HCT116 (cell line): ENCODE data around the gene ZNRF2. TPM values are rescaled to one million over a fixed set of nuclear protein-coding genes. Genes with fewer than 3 reads are reported as not detected.

Experiments
- ATAC-seq: fragments of 200-7000 bp; cut with Tn5 transposase; 2 replicates; pipeline ENCODE4 v1.9.1; 2020; ENCODE audit warnings: mild to moderate bottlenecking, moderate library complexity
- BruUV-seq: library from RNA; stranded (reverse); fragments of 400-500 nt; replicated peaks from 2 replicates; lab custom pipeline; 2021; lab: Mats Ljungman, UMichigan
- CTCF ChIA-PET: fragments of 300-600 bp; sonication (Branson Sonifier 250); formaldehyde crosslinking; loops from one replicate; lab custom pipeline; 2021; ENCODE audit warnings: antibody characterized with exemption; lab: Charles Lee
- POLR2A ChIA-PET: fragments of 300-600, 350-600 bp; sonication (Branson Sonifier 250); formaldehyde crosslinking; loops from one replicate; lab custom pipeline; 2021; ENCODE audit warnings: antibody characterized with exemption; lab: Charles Lee
- RAD21 ChIA-PET, 2 experiments: fragments of 300-600 bp; sonication (Branson Sonifier 250); formaldehyde crosslinking; loops; one replicate each; lab custom pipeline; 2023; ENCODE audit warnings: low total read pairs in 2 of 2; ENCODE audit not compliant: uncharacterized antibody in 2 of 2, unreplicated experiment in 2 of 2, low non-redundant PET in 1 of 2; lab: Charles Lee
- DNase-seq: peaks from one replicate; pipeline ENCODE4 v3.0.0-alpha.2; 2010; ENCODE audit warnings: low read depth, low spot score
- H2AFZ ChIP-seq: fragments of 200-600 bp; shearing (Covaris generic), sonication (generic); 2 replicates; pipeline ENCODE4 v1.6.1; 2017; ENCODE audit warnings: low read depth, mixed run types, mixed read lengths, antibody characterized with exemption, low read length; ENCODE audit not compliant: poor library complexity, severe bottlenecking
- H3K27ac ChIP-seq: 2 replicates; pipeline ENCODE4 v1.5.1; 2012; ENCODE audit warnings: low read depth, low read length
- H3K27me3 ChIP-seq: fragments of 200-600 bp; sonication (generic); 2 replicates; pipeline ENCODE4 v1.6.1; 2016; ENCODE audit warnings: mixed run types, low read length, mixed read lengths; ENCODE audit not compliant: insufficient read depth
- H3K36me3 ChIP-seq, 2 experiments: fragments of 200-500 bp in 1 of 2; fragments of 200-600 bp in 1 of 2; sonication (Bioruptor generic) in 1 of 2; sonication (generic) in 1 of 2; 2 replicates each; pipeline versions ENCODE4 v1.5.1 to v1.6.1; 2014 to 2016; ENCODE audit warnings: low read length in 2 of 2, inconsistent platforms in 1 of 2, mixed read lengths in 1 of 2, mixed run types in 1 of 2; ENCODE audit not compliant: insufficient read depth in 2 of 2, control insufficient read depth in 1 of 2
- H3K4me1 ChIP-seq, 2 experiments: fragments of 200-600 bp in 1 of 2; sonication (generic) in 1 of 2; 2 replicates each; pipeline versions ENCODE4 v1.5.1 to v1.6.1; 2012 to 2017; ENCODE audit warnings: low read length in 2 of 2, inconsistent platforms in 1 of 2, mild to moderate bottlenecking in 1 of 2, mixed read lengths in 1 of 2, mixed run types in 1 of 2, moderate library complexity in 1 of 2; ENCODE audit not compliant: insufficient read depth in 2 of 2, control insufficient read depth in 1 of 2
- H3K4me2 ChIP-seq: fragments of 200-600 bp; sonication (generic); 2 replicates; pipeline ENCODE4 v1.6.1; 2017; ENCODE audit warnings: mixed run types, low read length, mixed read lengths
- H3K4me3 ChIP-seq, 2 experiments: fragments of 200-600 bp in 1 of 2; sonication (generic) in 1 of 2; replicated peaks in 1 of 2; 2 replicates each; pipeline ENCODE4 v1.5.1; 2011 to 2016; ENCODE audit warnings: low read length in 2 of 2, control low read depth in 1 of 2, low read depth in 1 of 2, mild to moderate bottlenecking in 1 of 2, mixed read lengths in 1 of 2, mixed run types in 1 of 2
- H3K79me2 ChIP-seq: fragments of 200-600 bp; sonication (generic); 2 replicates; pipeline ENCODE4 v1.6.1; 2017; ENCODE audit warnings: mild to moderate bottlenecking, mixed run types, low read length, moderate library complexity, mixed read lengths; ENCODE audit not compliant: insufficient read depth
- H3K9ac ChIP-seq: fragments of 200-600 bp; sonication (generic); 2 replicates; pipeline ENCODE4 v1.6.1; 2016; ENCODE audit warnings: low read length, mixed read lengths
- H3K9me2 ChIP-seq: fragments of 200-600 bp; sonication (generic), shearing (Covaris generic); 2 replicates; pipeline ENCODE4 v1.6.1; 2017; ENCODE audit warnings: mixed run types, mild to moderate bottlenecking, moderate library complexity; ENCODE audit not compliant: insufficient read depth
- H3K9me3 ChIP-seq, 2 experiments: fragments of 200-500 bp in 1 of 2; fragments of 200-600 bp in 1 of 2; sonication (Bioruptor generic) in 1 of 2; sonication (generic) in 1 of 2; 2 replicates each; pipeline ENCODE4 v1.6.1; 2014 to 2017; ENCODE audit warnings: low read length in 2 of 2, mixed read lengths in 2 of 2, inconsistent platforms in 1 of 2, low read depth in 1 of 2, mild to moderate bottlenecking in 1 of 2, mixed run types in 1 of 2, moderate library complexity in 1 of 2; ENCODE audit not compliant: control insufficient read depth in 1 of 2, insufficient read depth in 1 of 2
- H4K20me1 ChIP-seq: fragments of 200-600 bp; sonication (generic), shearing (Covaris generic); 2 replicates; pipeline ENCODE4 v1.6.1; 2017; ENCODE audit warnings: mixed run types, mild to moderate bottlenecking, moderate library complexity; ENCODE audit not compliant: insufficient read depth
- CBX3 ChIP-seq: IDR thresholded peaks from 2 replicates; pipeline ENCODE4 v1.6.1; 2012; ENCODE audit warnings: low read depth
- EZH2 ChIP-seq: fragments of 200-600 bp; sonication (generic); IDR thresholded peaks from 2 replicates; pipeline ENCODE4 v1.6.1; 2017; ENCODE audit warnings: antibody characterized with exemption, mixed run types
- EZH2phosphoT487 ChIP-seq: fragments of 200-600 bp; IDR thresholded peaks from 2 replicates; pipeline ENCODE4 v1.6.1; 2018; ENCODE audit warnings: antibody characterized with exemption, borderline replicate concordance
- FOSL1 ChIP-seq: IDR thresholded peaks from 2 replicates; pipeline ENCODE4 v1.6.1; 2012; ENCODE audit warnings: low read depth
- POLR2A ChIP-seq: IDR thresholded peaks from 2 replicates; pipeline ENCODE4 v1.7.0; 2011; ENCODE audit warnings: borderline replicate concordance; ENCODE audit not compliant: insufficient read depth, insufficient read length; ENCODE audit errors: extremely low read depth
- POLR2AphosphoS5 ChIP-seq: IDR thresholded peaks from 2 replicates; pipeline ENCODE4 v1.6.1; 2011; ENCODE audit warnings: mild to moderate bottlenecking, low read depth, low read length, moderate library complexity
- RAD21 ChIP-seq: IDR thresholded peaks from 2 replicates; pipeline ENCODE4 v1.6.1; 2012; ENCODE audit warnings: low read depth, mild to moderate bottlenecking
- SIN3A ChIP-seq: IDR thresholded peaks from 2 replicates; pipeline ENCODE4 v1.6.1; 2012; ENCODE audit warnings: low read depth
- SP1 ChIP-seq: IDR thresholded peaks from 2 replicates; pipeline ENCODE4 v1.6.1; 2012; ENCODE audit warnings: low read depth
- SRF ChIP-seq: IDR thresholded peaks from 2 replicates; pipeline ENCODE4 v1.6.1; 2012; ENCODE audit warnings: low read depth
- TCF7L2 ChIP-seq: IDR thresholded peaks from 2 replicates; pipeline ENCODE4 v1.7.0; 2011; ENCODE audit warnings: borderline replicate concordance, inconsistent platforms; ENCODE audit not compliant: insufficient read depth, insufficient read length; ENCODE audit errors: extremely low read depth
- YY1 ChIP-seq: IDR thresholded peaks from 2 replicates; pipeline ENCODE4 v1.6.1; 2011; ENCODE audit warnings: low read length, low read depth, moderate library complexity, mild to moderate bottlenecking; ENCODE audit not compliant: insufficient replicate concordance; ENCODE audit errors: extremely low read depth
- ZFX ChIP-seq: fragments of 450-650 bp; IDR thresholded peaks from 2 replicates; pipeline ENCODE4 v1.6.1; 2017
- ZNF274 ChIP-seq: fragments of 200-500 bp; sonication (Bioruptor generic); IDR thresholded peaks from 2 replicates; pipeline ENCODE4 v1.6.1; 2014; ENCODE audit warnings: mild to moderate bottlenecking, low read depth, low read length, inconsistent platforms
- intact Hi-C: fragments of 100-400 bp; cut with micrococcal nuclease; formaldehyde crosslinking; loops from 2 replicates; pipeline ENCODE4 v1.10.0; 2022
- total RNA-seq: library from RNA; stranded (reverse); gene quantifications from one replicate; pipeline ENCODE4 v1.2.1, GENCODE V29; 2021; ENCODE audit not compliant: unreplicated experiment
- TF ChIP-seq, protein P1 (sequence below), 3 experiments: fragments of 200-600 bp in 1 of 3; sonication (generic) in 1 of 3; IDR thresholded peaks in 2 of 3; conservative IDR thresholded peaks in 1 of 3; 2 replicates each; pipeline ENCODE4 v1.5.1; 2012 to 2017; ENCODE audit warnings: low read depth in 2 of 3, low read length in 2 of 3, antibody characterized with exemption in 1 of 3, borderline replicate concordance in 1 of 3, control low read depth in 1 of 3, mild to moderate bottlenecking in 1 of 3, mixed read lengths in 1 of 3, mixed run types in 1 of 3, moderate library complexity in 1 of 3; ENCODE audit not compliant: insufficient read depth in 1 of 3
- TF ChIP-seq, protein P2 (sequence below): IDR thresholded peaks from 2 replicates; pipeline ENCODE4 v1.6.1; 2012
- TF ChIP-seq, protein P3 (sequence below): IDR thresholded peaks from 2 replicates; pipeline ENCODE4 v1.6.1; 2012
- TF ChIP-seq, protein P4 (sequence below): IDR thresholded peaks from 2 replicates; pipeline ENCODE4 v1.6.1; 2011; ENCODE audit warnings: mild to moderate bottlenecking, low read length, moderate library complexity; ENCODE audit not compliant: insufficient replicate concordance; ENCODE audit errors: extremely low read depth

ZNRF2 gene
- total RNA-seq, 1 experiment from 2014 or later: 10.2 TPM

DNA sequence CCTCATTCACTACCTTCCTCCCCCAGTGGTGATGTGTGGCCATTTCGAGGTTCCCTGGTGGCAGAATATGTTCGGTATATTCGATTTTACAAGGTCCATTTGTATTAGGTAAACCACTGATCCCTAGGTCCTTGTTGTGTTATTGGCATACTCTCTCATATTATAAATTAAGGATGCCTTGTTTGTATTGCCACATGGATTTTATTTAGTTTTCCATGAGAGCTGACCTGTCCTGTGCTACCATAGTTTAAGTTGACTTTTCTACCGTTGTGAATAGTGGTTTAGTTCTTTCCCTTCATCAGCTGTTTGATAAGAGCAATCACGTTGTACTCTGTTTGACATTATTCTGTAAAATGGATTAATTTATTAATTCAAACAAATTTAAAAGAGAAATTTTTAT is 29.4 kb downstream of the ZNRF2 start:
- CTCF ChIA-PET: no interaction called here
- BruUV-seq: no TSS peak
- Histone ChIP-seq H3K4me2 (no peak overlapping the region), H3K27me3 (no peaks in the 10 kb centered on the region), H3K4me3 (no peak overlapping the region), H3K9me3 (no peaks in the 10 kb centered on the region), H3K4me1 (peaks cover 0 to 6% of the 10 kb centered on the region in 2 experiments; a peak in 2 of 4 replicates), H4K20me1 (no peaks in the 10 kb centered on the region), H3K36me3 (no peaks in the 10 kb centered on the region), H3K79me2 (peaks cover 29% of the 10 kb centered on the region), H3K9me2 (no peaks in the 10 kb centered on the region; the same call in 1 of the 2 replicates), H3K27ac (no peak overlapping the region), H3K9ac (no peak overlapping the region), H2AFZ (no peak overlapping the region)
- POLR2A ChIA-PET: no interaction called here
- intact Hi-C loops: no loop called here
- no peak for TF ChIP-seq SRF
- TF ChIP-seq, protein P1, sequence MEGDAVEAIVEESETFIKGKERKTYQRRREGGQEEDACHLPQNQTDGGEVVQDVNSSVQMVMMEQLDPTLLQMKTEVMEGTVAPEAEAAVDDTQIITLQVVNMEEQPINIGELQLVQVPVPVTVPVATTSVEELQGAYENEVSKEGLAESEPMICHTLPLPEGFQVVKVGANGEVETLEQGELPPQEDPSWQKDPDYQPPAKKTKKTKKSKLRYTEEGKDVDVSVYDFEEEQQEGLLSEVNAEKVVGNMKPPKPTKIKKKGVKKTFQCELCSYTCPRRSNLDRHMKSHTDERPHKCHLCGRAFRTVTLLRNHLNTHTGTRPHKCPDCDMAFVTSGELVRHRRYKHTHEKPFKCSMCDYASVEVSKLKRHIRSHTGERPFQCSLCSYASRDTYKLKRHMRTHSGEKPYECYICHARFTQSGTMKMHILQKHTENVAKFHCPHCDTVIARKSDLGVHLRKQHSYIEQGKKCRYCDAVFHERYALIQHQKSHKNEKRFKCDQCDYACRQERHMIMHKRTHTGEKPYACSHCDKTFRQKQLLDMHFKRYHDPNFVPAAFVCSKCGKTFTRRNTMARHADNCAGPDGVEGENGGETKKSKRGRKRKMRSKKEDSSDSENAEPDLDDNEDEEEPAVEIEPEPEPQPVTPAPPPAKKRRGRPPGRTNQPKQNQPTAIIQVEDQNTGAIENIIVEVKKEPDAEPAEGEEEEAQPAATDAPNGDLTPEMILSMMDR (IDR thresholded peaks at IDR 0.05 in 2 of 3, conservative IDR thresholded peaks at IDR 0.05 in 1 of 3; ENCODE audit: borderline replicate concordance in 1 of 3, insufficient read depth in 1 of 3, low read depth in 2 of 3, low read length in 2 of 3): no peak
- TF ChIP-seq CBX3: no peak
- TF ChIP-seq EZH2: no peak
- no peak for TF ChIP-seq FOSL1
- TF ChIP-seq, protein P2, sequence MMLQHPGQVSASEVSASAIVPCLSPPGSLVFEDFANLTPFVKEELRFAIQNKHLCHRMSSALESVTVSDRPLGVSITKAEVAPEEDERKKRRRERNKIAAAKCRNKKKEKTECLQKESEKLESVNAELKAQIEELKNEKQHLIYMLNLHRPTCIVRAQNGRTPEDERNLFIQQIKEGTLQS: no peak
- DNase-seq: no peak
- no peak for ATAC-seq
- RAD21 ChIA-PET: no interaction called here

DNA sequence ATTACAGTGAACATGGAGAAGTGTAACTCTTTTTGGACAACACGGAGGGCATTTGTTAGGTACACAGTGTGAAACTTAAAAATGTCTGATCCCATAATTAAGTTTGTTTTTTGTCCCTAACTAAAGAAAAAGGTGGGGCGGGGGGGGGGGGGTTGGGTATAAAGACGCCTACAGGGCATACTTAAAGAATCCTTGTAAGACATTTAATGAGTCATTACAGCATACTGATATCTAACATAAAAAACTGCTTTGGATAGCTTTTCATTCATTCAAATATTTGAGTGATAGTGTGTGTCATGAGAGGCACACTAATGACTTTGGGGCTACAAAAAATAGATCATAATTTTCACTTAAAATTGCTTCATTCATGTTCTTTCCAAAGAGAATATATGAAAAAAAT is 31.2 kb downstream of the ZNRF2 start:
- Histone ChIP-seq H3K9ac (no peak overlapping the region), H3K27ac (no peak overlapping the region), H3K36me3 (no peaks in the 10 kb centered on the region)
- TF ChIP-seq, protein P3, sequence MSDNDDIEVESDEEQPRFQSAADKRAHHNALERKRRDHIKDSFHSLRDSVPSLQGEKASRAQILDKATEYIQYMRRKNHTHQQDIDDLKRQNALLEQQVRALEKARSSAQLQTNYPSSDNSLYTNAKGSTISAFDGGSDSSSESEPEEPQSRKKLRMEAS: no peak
- TF ChIP-seq CBX3: no peak
- TF ChIP-seq ZFX: no peak
- TF ChIP-seq POLR2AphosphoS5: no peak
- no peak for TF ChIP-seq ZNF274
- no peak for TF ChIP-seq SP1
- no peak for TF ChIP-seq SIN3A
- TF ChIP-seq, protein P4, sequence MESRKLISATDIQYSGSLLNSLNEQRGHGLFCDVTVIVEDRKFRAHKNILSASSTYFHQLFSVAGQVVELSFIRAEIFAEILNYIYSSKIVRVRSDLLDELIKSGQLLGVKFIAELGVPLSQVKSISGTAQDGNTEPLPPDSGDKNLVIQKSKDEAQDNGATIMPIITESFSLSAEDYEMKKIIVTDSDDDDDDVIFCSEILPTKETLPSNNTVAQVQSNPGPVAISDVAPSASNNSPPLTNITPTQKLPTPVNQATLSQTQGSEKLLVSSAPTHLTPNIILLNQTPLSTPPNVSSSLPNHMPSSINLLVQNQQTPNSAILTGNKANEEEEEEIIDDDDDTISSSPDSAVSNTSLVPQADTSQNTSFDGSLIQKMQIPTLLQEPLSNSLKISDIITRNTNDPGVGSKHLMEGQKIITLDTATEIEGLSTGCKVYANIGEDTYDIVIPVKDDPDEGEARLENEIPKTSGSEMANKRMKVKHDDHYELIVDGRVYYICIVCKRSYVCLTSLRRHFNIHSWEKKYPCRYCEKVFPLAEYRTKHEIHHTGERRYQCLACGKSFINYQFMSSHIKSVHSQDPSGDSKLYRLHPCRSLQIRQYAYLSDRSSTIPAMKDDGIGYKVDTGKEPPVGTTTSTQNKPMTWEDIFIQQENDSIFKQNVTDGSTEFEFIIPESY: no peak
- no peak for TF ChIP-seq RAD21
- no peak for TF ChIP-seq YY1
- TF ChIP-seq EZH2phosphoT487: no peak
- TF ChIP-seq FOSL1: no peak
- no peak for TF ChIP-seq POLR2A
- no peak for TF ChIP-seq TCF7L2
- TF ChIP-seq, all 23 proteins: peak for 0
- H4K20me1 ChIP-seq: no peaks in the 10 kb centered on the region
- ChIA-PET POLR2A (no interaction called here), RAD21 (no interaction called here), CTCF (no interaction called here)
- no TSS peak for BruUV-seq
- H3K4me3 ChIP-seq: no peak overlapping the region
- H3K9me2 ChIP-seq: no peaks in the 10 kb centered on the region
- ATAC-seq: no peak
- no peaks in the 10 kb centered on the region for H3K27me3 ChIP-seq
- DNase-seq: no peak
- H3K4me1 ChIP-seq: peaks cover 0 to 6% of the 10 kb centered on the region in 2 experiments; a peak in 2 of 4 replicates
- intact Hi-C loops: no loop called here
- peaks cover 17% of the 10 kb centered on the region for H3K79me2 ChIP-seq
- no peaks in the 10 kb centered on the region for H3K9me3 ChIP-seq
- no peak overlapping the region for H3K4me2 ChIP-seq
- H2AFZ ChIP-seq: no peak overlapping the region
